MCF 10A (cell line): Measurements from ENCODE around the gene AZIN2. TPM values are rescaled to one million over a fixed set of nuclear protein-coding genes. Genes with fewer than 3 reads are reported as not detected.

Experiments
- BruUV-seq: library from RNA; stranded (reverse); fragments of 400-500 nt; replicated peaks from 2 replicates; lab custom pipeline; 2021; lab: Mats Ljungman, UMichigan
- CTCF ChIA-PET: fragments of 300-600 bp; sonication (Branson Sonifier 250); formaldehyde crosslinking; extraction: SDS; loops from one replicate; lab custom pipeline; 2021; ENCODE audit warnings: antibody characterized with exemption, inconsistent platforms; lab: Yijun Ruan, JAX
- POLR2A ChIA-PET: fragments of 300-600, 350-650 bp; sonication (Branson Sonifier 250); formaldehyde crosslinking; extraction: SDS; loops from one replicate; lab custom pipeline; 2020; ENCODE audit warnings: antibody characterized with exemption, inconsistent platforms; lab: Yijun Ruan, JAX
- DNase-seq: peaks from one replicate; pipeline ENCODE4 v3.0.0-alpha.2; 2018; ENCODE audit not compliant: unreplicated experiment
- H3K27ac Mint-ChIP-seq: one replicate; pipeline ENCODE4 v1.8.0; 2022; ENCODE audit warnings: mild to moderate bottlenecking, low read depth, mixed read lengths; ENCODE audit not compliant: unreplicated experiment
- H3K27me3 Mint-ChIP-seq: one replicate; pipeline ENCODE4 v1.8.0; 2022; ENCODE audit warnings: mixed read lengths; ENCODE audit not compliant: insufficient read depth, unreplicated experiment
- H3K36me3 Mint-ChIP-seq: one replicate; pipeline ENCODE4 v1.8.0; 2022; ENCODE audit warnings: mild to moderate bottlenecking, moderate library complexity, mixed read lengths; ENCODE audit not compliant: insufficient read depth, unreplicated experiment
- H3K4me1 Mint-ChIP-seq: one replicate; pipeline ENCODE4 v1.8.0; 2022; ENCODE audit warnings: mixed read lengths; ENCODE audit not compliant: insufficient read depth, unreplicated experiment
- H3K4me3 Mint-ChIP-seq: one replicate; pipeline ENCODE4 v1.8.0; 2022; ENCODE audit warnings: mild to moderate bottlenecking, moderate library complexity, mixed read lengths; ENCODE audit not compliant: unreplicated experiment
- H3K9me3 Mint-ChIP-seq: one replicate; pipeline ENCODE4 v1.8.0; 2022; ENCODE audit warnings: mixed read lengths; ENCODE audit not compliant: unreplicated experiment
- intact Hi-C: fragments of 100-400 bp; cut with micrococcal nuclease; formaldehyde crosslinking; loops from 2 replicates; pipeline ENCODE4 v1.14.1; 2022
- total RNA-seq: library from RNA; stranded (reverse); gene quantifications from 2 replicates; pipeline ENCODE4 v1.2.3, GENCODE V29; 2022
- TF ChIP-seq, protein P1 (sequence below): fragments of 200-600 bp; IDR thresholded peaks from one replicate; pipeline ENCODE4 v1.8.0; 2022; ENCODE audit warnings: antibody characterized with exemption, mild to moderate bottlenecking; ENCODE audit not compliant: unreplicated experiment

AZIN2 gene
- total RNA-seq, 1 experiment from 2014 or later = 1.6 TPM

GRCh38 chr1:33041026-33041425 is 39.9 kb upstream of the AZIN2 start:
- TF ChIP-seq, protein P1, sequence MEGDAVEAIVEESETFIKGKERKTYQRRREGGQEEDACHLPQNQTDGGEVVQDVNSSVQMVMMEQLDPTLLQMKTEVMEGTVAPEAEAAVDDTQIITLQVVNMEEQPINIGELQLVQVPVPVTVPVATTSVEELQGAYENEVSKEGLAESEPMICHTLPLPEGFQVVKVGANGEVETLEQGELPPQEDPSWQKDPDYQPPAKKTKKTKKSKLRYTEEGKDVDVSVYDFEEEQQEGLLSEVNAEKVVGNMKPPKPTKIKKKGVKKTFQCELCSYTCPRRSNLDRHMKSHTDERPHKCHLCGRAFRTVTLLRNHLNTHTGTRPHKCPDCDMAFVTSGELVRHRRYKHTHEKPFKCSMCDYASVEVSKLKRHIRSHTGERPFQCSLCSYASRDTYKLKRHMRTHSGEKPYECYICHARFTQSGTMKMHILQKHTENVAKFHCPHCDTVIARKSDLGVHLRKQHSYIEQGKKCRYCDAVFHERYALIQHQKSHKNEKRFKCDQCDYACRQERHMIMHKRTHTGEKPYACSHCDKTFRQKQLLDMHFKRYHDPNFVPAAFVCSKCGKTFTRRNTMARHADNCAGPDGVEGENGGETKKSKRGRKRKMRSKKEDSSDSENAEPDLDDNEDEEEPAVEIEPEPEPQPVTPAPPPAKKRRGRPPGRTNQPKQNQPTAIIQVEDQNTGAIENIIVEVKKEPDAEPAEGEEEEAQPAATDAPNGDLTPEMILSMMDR = no peak
- Mint-ChIP-seq H3K4me1 (peaks cover 9% of the 10 kb centered on the region), H3K4me3 (no peak overlapping the region), H3K36me3 (peaks cover 6% of the 10 kb centered on the region), H3K27ac (no peak overlapping the region), H3K27me3 (no peaks in the 10 kb centered on the region), H3K9me3 (no peaks in the 10 kb centered on the region)
- ChIA-PET POLR2A (no interaction called here), CTCF (no interaction called here)
- no TSS peak for BruUV-seq
- intact Hi-C loops = no loop called here
- no peak for DNase-seq

GRCh38 chr1:33042831-33043230 is 38.1 kb upstream of the AZIN2 start:
- no TSS peak for BruUV-seq
- Mint-ChIP-seq H3K27ac (no peak overlapping the region), H3K4me1 (peaks cover 4% of the 10 kb centered on the region), H3K9me3 (no peaks in the 10 kb centered on the region), H3K27me3 (no peaks in the 10 kb centered on the region), H3K4me3 (no peak overlapping the region), H3K36me3 (no peaks in the 10 kb centered on the region)
- ChIA-PET POLR2A (no interaction called here), CTCF (interaction anchor here (0.9 to 1.1 kb wide), 2 partner anchors 44 to 167 kb away, joined by 3 read pairs; no protein-coding TSS in a partner anchor)
- intact Hi-C loops = no loop called here
- TF ChIP-seq, protein P1 = no peak
- DNase-seq = no peak

DNA sequence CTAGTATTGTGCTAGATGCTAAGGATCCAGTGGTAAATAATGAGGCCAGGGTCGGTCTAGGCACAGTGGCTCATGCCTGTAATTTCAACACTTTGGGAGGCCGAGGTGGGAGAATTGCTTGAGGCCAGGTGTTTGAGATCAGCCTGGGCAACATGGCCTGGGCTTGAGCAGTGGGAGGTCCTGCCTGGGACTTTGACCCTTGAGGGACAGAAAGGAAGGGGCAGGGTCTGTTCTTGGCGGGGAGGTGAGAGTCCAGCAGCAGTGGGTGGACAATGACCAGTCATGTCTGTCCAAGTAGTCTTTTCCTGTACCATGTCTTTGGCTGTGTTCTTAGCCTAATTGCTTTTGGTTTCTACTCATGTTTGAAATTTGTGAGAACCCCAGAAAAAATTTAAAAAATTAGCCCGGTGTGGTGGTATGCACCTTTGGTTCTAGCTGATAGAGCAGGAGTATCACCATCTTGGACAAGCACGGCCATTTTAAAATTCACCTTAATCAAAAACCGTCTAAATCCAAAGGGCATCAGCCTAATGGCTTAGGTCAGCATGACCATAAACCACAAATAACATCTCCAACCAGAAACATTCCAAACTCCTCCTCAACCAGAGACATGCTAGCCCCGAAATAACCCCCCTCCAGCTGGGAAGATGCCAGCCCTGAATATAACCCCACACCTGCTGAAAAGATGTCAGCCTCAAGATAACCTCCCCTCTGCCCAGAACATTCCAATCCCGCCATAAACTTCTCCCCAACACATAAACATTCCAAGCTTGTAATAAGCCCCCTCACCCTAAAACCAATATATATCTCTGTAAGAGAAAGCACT is 37.5 kb upstream of the AZIN2 start:
- BruUV-seq = no TSS peak
- ChIA-PET CTCF (interaction anchor here (0.6 to 1.0 kb wide), 4 partner anchors 13 to 168 kb away, joined by 3 to 7 read pairs (median 3); no protein-coding TSS in a partner anchor), POLR2A (no interaction called here)
- H3K27me3 Mint-ChIP-seq = no peaks in the 10 kb centered on the region
- no peak overlapping the region for H3K4me3 Mint-ChIP-seq
- intact Hi-C loops = no loop called here
- no peak overlapping the region for H3K27ac Mint-ChIP-seq
- DNase-seq = no peak
- H3K36me3 Mint-ChIP-seq = no peaks in the 10 kb centered on the region
- peaks cover 10% of the 10 kb centered on the region for H3K4me1 Mint-ChIP-seq
- TF ChIP-seq, protein P1 = no peak
- H3K9me3 Mint-ChIP-seq = no peaks in the 10 kb centered on the region

GRCh38 chr1:33045246-33045645 is 35.7 kb upstream of the AZIN2 start:
- TF ChIP-seq, protein P1 = no peak
- BruUV-seq = no TSS peak
- intact Hi-C loops = no loop called here
- POLR2A ChIA-PET = no interaction called here
- Mint-ChIP-seq H3K4me3 (no peak overlapping the region), H3K4me1 (peaks cover 18% of the 10 kb centered on the region), H3K27me3 (no peaks in the 10 kb centered on the region), H3K36me3 (no peaks in the 10 kb centered on the region), H3K9me3 (no peaks in the 10 kb centered on the region), H3K27ac (no peak overlapping the region)
- no peak for DNase-seq
- CTCF ChIA-PET = interaction anchor here (0.7 to 1.3 kb wide), 3 partner anchors 10 to 14 kb away, joined by 3 to 4 read pairs (median 3); no protein-coding TSS in a partner anchor
